ENCODE measurements around the gene KLHL29.

DNA sequence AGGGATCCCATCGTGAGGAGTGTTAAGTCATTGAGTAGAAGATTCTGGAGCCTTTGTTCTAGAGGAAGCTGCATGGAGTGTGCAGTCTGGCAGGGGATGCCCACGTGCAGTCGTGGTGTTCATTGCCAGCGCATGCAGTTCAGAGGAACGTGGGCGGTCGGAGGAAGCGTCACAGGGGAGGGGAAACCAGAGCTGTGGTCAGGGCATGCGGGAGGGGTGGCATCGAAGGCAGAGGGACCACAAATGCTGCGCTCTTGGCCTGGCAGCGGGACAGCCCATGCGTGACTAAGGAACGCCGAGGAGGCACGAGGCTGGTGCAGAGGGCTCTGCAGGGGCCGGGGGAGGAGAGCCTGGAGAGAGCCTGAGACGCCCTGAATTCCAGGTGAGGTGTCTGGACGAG lies 141.1 kb downstream of the KLHL29 start:
- no peak for TF ChIP-seq POLR2A (IDR thresholded peaks at IDR 0.05; ENCODE audit: low read depth, low read length)
- TF ChIP-seq TAF1 (IDR thresholded peaks at IDR 0.05; ENCODE audit: low read depth, low read length), result no peak
- no peak for TF ChIP-seq POLR2AphosphoS5 (IDR thresholded peaks at IDR 0.05; ENCODE audit: low read depth, low read length)
- TF ChIP-seq SPI1 (IDR thresholded peaks at IDR 0.05; ENCODE audit: low read depth, low read length), result no peak
- no peak for TF ChIP-seq POU2F2 (IDR thresholded peaks at IDR 0.05; ENCODE audit: low read depth, low read length)
